ENCODE measurements around the gene TMEM87B.
A peak's percentile ranks its signal among the peaks of the same experiment; 100 is the strongest.
"Not testable (repeated sequence)": the region's sequence is repeated elsewhere in the genome, so short reads cannot be mapped to it uniquely, and the experiment has no call there.

Gene TMEM87B

GRCh38 chr2:112023707-112024106 lies 31.4 kb upstream of the TMEM87B start:
- in situ Hi-C loops (cut with HindIII; ENCODE audit: low pct_unique_long_range_greater_than_20kb, low sequenced_read_pairs) = no loop called here
- no peak for TF ChIP-seq JUND (IDR thresholded peaks at IDR 0.05; ENCODE audit: low read depth)
- DNase-seq (ENCODE audit: low read depth in 1 of 2, low spot score in 1 of 2) = no peak

- no peak for DNase-seq (ENCODE audit: low read depth in 1 of 2, low spot score in 1 of 2)
- in situ Hi-C loops (cut with HindIII; ENCODE audit: low pct_unique_long_range_greater_than_20kb, low sequenced_read_pairs) = no loop called here
- no peak for TF ChIP-seq JUND (IDR thresholded peaks at IDR 0.05; ENCODE audit: low read depth)
Observed at GRCh38 chr2:112024231-112024630, 30.8 kb upstream of the TMEM87B start.

- DNase-seq (ENCODE audit: low read depth in 1 of 2, low spot score in 1 of 2) = no peak
- in situ Hi-C loops (cut with HindIII; ENCODE audit: low pct_unique_long_range_greater_than_20kb, low sequenced_read_pairs) = no loop called here
- no peak for TF ChIP-seq JUND (IDR thresholded peaks at IDR 0.05; ENCODE audit: low read depth)
Observed at GRCh38 chr2:112024896-112025491, 30.1 kb upstream of the TMEM87B start.

GRCh38 chr2:112026509-112026908 lies 28.6 kb upstream of the TMEM87B start:
- in situ Hi-C loops (cut with HindIII; ENCODE audit: low pct_unique_long_range_greater_than_20kb, low sequenced_read_pairs) = no loop called here
- TF ChIP-seq JUND (IDR thresholded peaks at IDR 0.05; ENCODE audit: low read depth) = no peak
- no peak for DNase-seq (ENCODE audit: low read depth in 1 of 2, low spot score in 1 of 2)

- no peak for DNase-seq (ENCODE audit: low read depth in 1 of 2, low spot score in 1 of 2)
- no peak for TF ChIP-seq JUND (IDR thresholded peaks at IDR 0.05; ENCODE audit: low read depth)
- in situ Hi-C loops (cut with HindIII; ENCODE audit: low pct_unique_long_range_greater_than_20kb, low sequenced_read_pairs) = no loop called here
Observed at GRCh38 chr2:112027767-112028166, 27.3 kb upstream of the TMEM87B start.

GRCh38 chr2:112029164-112029563 lies 25.9 kb upstream of the TMEM87B start:
- TF ChIP-seq JUND (IDR thresholded peaks at IDR 0.05; ENCODE audit: low read depth) = no peak
- DNase-seq (ENCODE audit: low read depth in 1 of 2, low spot score in 1 of 2) = no peak
- in situ Hi-C loops (cut with HindIII; ENCODE audit: low pct_unique_long_range_greater_than_20kb, low sequenced_read_pairs) = no loop called here

- peak in 1 of 2 experiments; percentile 49 for DNase-seq (ENCODE audit: low read depth in 1 of 2, low spot score in 1 of 2)
- TF ChIP-seq JUND (IDR thresholded peaks at IDR 0.05; ENCODE audit: low read depth) = no peak
Observed at GRCh38 chr2:112031473-112032223, 23.4 kb upstream of the TMEM87B start.

GRCh38 chr2:112032224-112032586 lies 22.9 kb upstream of the TMEM87B start:
- in situ Hi-C loops (cut with HindIII; ENCODE audit: low pct_unique_long_range_greater_than_20kb, low sequenced_read_pairs) = no loop called here
- peak in 1 of 2 experiments; percentile 35 for DNase-seq (ENCODE audit: low read depth in 1 of 2, low spot score in 1 of 2)
- no peak for TF ChIP-seq JUND (IDR thresholded peaks at IDR 0.05; ENCODE audit: low read depth)

More at GRCh38 chr2:112031473-112032223, 23.4 kb upstream of the TMEM87B start:
- in situ Hi-C loops (cut with HindIII; ENCODE audit: low pct_unique_long_range_greater_than_20kb, low sequenced_read_pairs) = no loop called here

GRCh38 chr2:112032689-112033465 lies 22.2 kb upstream of the TMEM87B start:
- peak in 1 of 2 experiments; percentile 60 for DNase-seq (ENCODE audit: low read depth in 1 of 2, low spot score in 1 of 2)
- in situ Hi-C loops (cut with HindIII; ENCODE audit: low pct_unique_long_range_greater_than_20kb, low sequenced_read_pairs) = no loop called here
- TF ChIP-seq JUND (IDR thresholded peaks at IDR 0.05; ENCODE audit: low read depth) = no peak

- in situ Hi-C loops (cut with HindIII; ENCODE audit: low pct_unique_long_range_greater_than_20kb, low sequenced_read_pairs) = no loop called here
- no peak for TF ChIP-seq JUND (IDR thresholded peaks at IDR 0.05; ENCODE audit: low read depth)
- no peak for DNase-seq (ENCODE audit: low read depth in 1 of 2, low spot score in 1 of 2)
Observed at GRCh38 chr2:112033600-112033999, 21.5 kb upstream of the TMEM87B start.

GRCh38 chr2:112034924-112035323 lies 20.1 kb upstream of the TMEM87B start:
- no peak for TF ChIP-seq JUND (IDR thresholded peaks at IDR 0.05; ENCODE audit: low read depth)
- in situ Hi-C loops (cut with HindIII; ENCODE audit: low pct_unique_long_range_greater_than_20kb, low sequenced_read_pairs) = no loop called here
- no peak for DNase-seq (ENCODE audit: low read depth in 1 of 2, low spot score in 1 of 2)

GRCh38 chr2:112035786-112036185 lies 19.3 kb upstream of the TMEM87B start:
- in situ Hi-C loops (cut with HindIII; ENCODE audit: low pct_unique_long_range_greater_than_20kb, low sequenced_read_pairs) = no loop called here
- no peak for DNase-seq (ENCODE audit: low read depth in 1 of 2, low spot score in 1 of 2)
- no peak for TF ChIP-seq JUND (IDR thresholded peaks at IDR 0.05; ENCODE audit: low read depth)

GRCh38 chr2:112039556-112039955 lies 15.5 kb upstream of the TMEM87B start:
- in situ Hi-C loops (cut with HindIII; ENCODE audit: low pct_unique_long_range_greater_than_20kb, low sequenced_read_pairs); DNase-seq (ENCODE audit: low read depth in 1 of 2, low spot score in 1 of 2): not testable (repeated sequence)

- DNase-seq (ENCODE audit: low read depth in 1 of 2, low spot score in 1 of 2); in situ Hi-C loops (cut with HindIII; ENCODE audit: low pct_unique_long_range_greater_than_20kb, low sequenced_read_pairs): not testable (repeated sequence)
Observed at GRCh38 chr2:112040066-112040465, 15.0 kb upstream of the TMEM87B start.

- DNase-seq (ENCODE audit: low read depth in 1 of 2, low spot score in 1 of 2); in situ Hi-C loops (cut with HindIII; ENCODE audit: low pct_unique_long_range_greater_than_20kb, low sequenced_read_pairs): not testable (repeated sequence)
Observed at GRCh38 chr2:112041460-112041859, 13.6 kb upstream of the TMEM87B start.
